HepG2 (cell line): ENCODE measurements around the gene SHROOM2.

Source experiments
- BHLHE40 ChIP-seq: IDR thresholded peaks from 2 replicates; pipeline ENCODE4 v1.6.1; 2011; ENCODE audit warnings: low read length, improper control_type of control experiment
- MAZ ChIP-seq, 2 experiments: sonication (generic) in 1 of 2; formaldehyde crosslinking in 1 of 2; IDR thresholded peaks; 2 replicates each; pipeline versions ENCODE4 v1.5.0 to v1.6.1; 2012 to 2020; ENCODE audit warnings: low read depth in 2 of 2, mild to moderate bottlenecking in 2 of 2, borderline replicate concordance in 1 of 2, improper control_type of control experiment in 1 of 2, low read length in 1 of 2, missing genetic modification reagents in 1 of 2, moderate library complexity in 1 of 2
- NFE2 ChIP-seq: sonication (generic); formaldehyde crosslinking; IDR thresholded peaks from 2 replicates; pipeline ENCODE4 v1.4.0; 2020; ENCODE audit warnings: missing genetic modification reagents
- NFIC ChIP-seq: IDR thresholded peaks from 2 replicates; pipeline ENCODE4 v1.6.1; 2012; ENCODE audit warnings: mild to moderate bottlenecking, low read length, inconsistent platforms
- TAF1 ChIP-seq: sonication (generic); formaldehyde crosslinking; IDR thresholded peaks from 2 replicates; pipeline ENCODE4 v1.4.0; 2020; ENCODE audit warnings: missing genetic modification reagents

DNA sequence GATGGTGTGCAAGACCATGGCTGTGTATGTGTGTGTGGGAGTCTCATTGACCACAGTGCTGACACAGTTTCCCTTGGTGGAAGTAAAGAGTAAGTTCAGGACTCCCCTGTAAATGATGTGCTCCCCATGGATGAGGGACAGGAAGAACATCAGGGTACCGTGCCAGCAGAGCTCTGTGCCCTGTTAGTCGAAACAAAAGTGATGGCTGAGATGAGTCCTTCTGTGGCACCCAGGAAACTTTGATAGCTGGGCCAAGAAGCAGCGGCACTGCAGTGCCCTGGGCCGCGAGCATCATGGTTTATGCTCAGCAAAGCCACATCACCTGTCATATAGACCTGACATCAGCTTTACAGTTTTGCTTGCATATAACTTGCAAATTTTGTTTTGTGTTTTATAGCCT, 119.5 kb downstream of the SHROOM2 start:
- TF ChIP-seq NFIC = no peak
- no peak for TF ChIP-seq NFE2 (CRISPR knock-in tag)
- TF ChIP-seq BHLHE40 = no peak
- no peak for TF ChIP-seq MAZ (IDR thresholded peaks at IDR 0.05; ENCODE audit: borderline replicate concordance, low read depth, low read length)
- TF ChIP-seq MAZ (CRISPR knock-in tag; IDR thresholded peaks at IDR 0.05; ENCODE audit: low read depth) = no peak
- no peak for TF ChIP-seq TAF1 (CRISPR knock-in tag)
